ENCODE results near the gene HERC6.
"Not testable (repeated sequence)": the region's sequence is repeated elsewhere in the genome, so short reads cannot be mapped to it uniquely, and the experiment has no call there.

The HERC6 gene

GRCh38 chr4:88360791-88361190 lies 17.9 kb upstream of the HERC6 start:
- Histone ChIP-seq H3K4me3 (no peak overlapping the region), H3K27me3 (ENCODE audit: low read depth) (no peaks in the 10 kb centered on the region), H3K9me3 (peaks cover 3% of the 10 kb centered on the region; the same call in 1 of the 2 replicates), H3K36me3 (replicated peaks) (no peaks in the 10 kb centered on the region), H3K4me1 (peaks cover 7% of the 10 kb centered on the region)
- DNase-seq (ENCODE audit: low spot score in 2 of 2) = no peak
- in situ Hi-C loops (cut with MboI; ENCODE audit: low sequenced_read_pairs) = no loop called here

- H3K9me3 ChIP-seq; in situ Hi-C loops (cut with MboI; ENCODE audit: low sequenced_read_pairs); H3K4me1 ChIP-seq; H3K27me3 ChIP-seq (ENCODE audit: low read depth); H3K36me3 ChIP-seq (replicated peaks); H3K4me3 ChIP-seq; DNase-seq (ENCODE audit: low spot score in 2 of 2): not testable (repeated sequence)
Measured at GRCh38 chr4:88361217-88361773, 17.4 kb upstream of the HERC6 start.

- no peak for DNase-seq (ENCODE audit: low spot score in 2 of 2)
- in situ Hi-C loops (cut with MboI; ENCODE audit: low sequenced_read_pairs) = loop anchor here (5.0 kb wide), 1 partner anchor 151 kb away; no protein-coding TSS in a partner anchor
- peaks cover 3% of the 10 kb centered on the region; the same call in 1 of the 2 replicates for H3K9me3 ChIP-seq
- H3K36me3 ChIP-seq (replicated peaks) = no peaks in the 10 kb centered on the region
- H3K27me3 ChIP-seq (ENCODE audit: low read depth) = no peaks in the 10 kb centered on the region
- no peaks in the 10 kb centered on the region for H3K4me1 ChIP-seq
- no peak overlapping the region for H3K4me3 ChIP-seq
Measured at GRCh38 chr4:88366460-88366859, 12.2 kb upstream of the HERC6 start.

GRCh38 chr4:88367826-88368225 lies 10.8 kb upstream of the HERC6 start:
- Histone ChIP-seq H3K4me1 (no peaks in the 10 kb centered on the region), H3K36me3 (replicated peaks) (no peaks in the 10 kb centered on the region), H3K27me3 (ENCODE audit: low read depth) (no peaks in the 10 kb centered on the region), H3K9me3 (peaks cover 3% of the 10 kb centered on the region; the same call in 1 of the 2 replicates), H3K4me3 (no peak overlapping the region)
- DNase-seq (ENCODE audit: low spot score in 2 of 2) = no peak
- in situ Hi-C loops (cut with MboI; ENCODE audit: low sequenced_read_pairs) = loop anchor here (5.0 kb wide), 1 partner anchor 149 kb away; no protein-coding TSS in a partner anchor

GRCh38 chr4:88369180-88369812 lies 9.4 kb upstream of the HERC6 start:
- in situ Hi-C loops (cut with MboI; ENCODE audit: low sequenced_read_pairs) = loop anchor here (5.0 kb wide), 1 partner anchor 148 kb away; no protein-coding TSS in a partner anchor
- H3K9me3 ChIP-seq = not testable (repeated sequence)

GRCh38 chr4:88381123-88381522 lies 2.5 kb downstream of the HERC6 start:
- no peak for DNase-seq (ENCODE audit: low spot score in 2 of 2)
- in situ Hi-C loops (cut with MboI; ENCODE audit: low sequenced_read_pairs) = no loop called here
- Histone ChIP-seq H3K9me3 (no peaks in the 10 kb centered on the region), H3K4me1 (peaks cover 3% of the 10 kb centered on the region), H3K4me3 (no peak overlapping the region), H3K27me3 (ENCODE audit: low read depth) (no peaks in the 10 kb centered on the region), H3K36me3 (replicated peaks) (peaks cover 6% of the 10 kb centered on the region; the same call in 1 of the 2 replicates)

More at GRCh38 chr4:88369180-88369812, 9.4 kb upstream of the HERC6 start:
- H3K4me1 ChIP-seq; H3K4me3 ChIP-seq; H3K36me3 ChIP-seq (replicated peaks); H3K27me3 ChIP-seq (ENCODE audit: low read depth): not testable (repeated sequence)
- DNase-seq (ENCODE audit: low spot score in 2 of 2) = peak; percentile 45 to 77

- in situ Hi-C loops (cut with MboI; ENCODE audit: low sequenced_read_pairs) = no loop called here
- H3K27me3 ChIP-seq (ENCODE audit: low read depth) = no peaks in the 10 kb centered on the region
- no peak overlapping the region for H3K4me3 ChIP-seq
- peaks cover 8% of the 10 kb centered on the region; the same call in 1 of the 2 replicates for H3K36me3 ChIP-seq (replicated peaks)
- DNase-seq (ENCODE audit: low spot score in 2 of 2) = no peak
- no peaks in the 10 kb centered on the region for H3K9me3 ChIP-seq
- peaks cover 3% of the 10 kb centered on the region for H3K4me1 ChIP-seq
Measured at GRCh38 chr4:88382621-88383020, 4.0 kb downstream of the HERC6 start.

- no peaks in the 10 kb centered on the region for H3K27me3 ChIP-seq (ENCODE audit: low read depth)
Measured at GRCh38 chr4:88390128-88390527, 11.5 kb downstream of the HERC6 start.

GRCh38 chr4:88391703-88392102 lies 13.1 kb downstream of the HERC6 start:
- no peaks in the 10 kb centered on the region for H3K9me3 ChIP-seq
- H3K4me1 ChIP-seq = peaks cover 4% of the 10 kb centered on the region; the same call in 1 of the 2 replicates
- in situ Hi-C loops (cut with MboI; ENCODE audit: low sequenced_read_pairs) = no loop called here
- no peaks in the 10 kb centered on the region for H3K27me3 ChIP-seq (ENCODE audit: low read depth)
- DNase-seq (ENCODE audit: low spot score in 2 of 2) = no peak
- no peak overlapping the region for H3K4me3 ChIP-seq
- peaks cover 4% of the 10 kb centered on the region for H3K36me3 ChIP-seq (replicated peaks)

More at GRCh38 chr4:88390128-88390527, 11.5 kb downstream of the HERC6 start:
- in situ Hi-C loops (cut with MboI; ENCODE audit: low sequenced_read_pairs) = no loop called here
- Histone ChIP-seq H3K36me3 (replicated peaks) (peaks cover 11% of the 10 kb centered on the region), H3K9me3 (no peaks in the 10 kb centered on the region), H3K4me3 (no peak overlapping the region), H3K4me1 (peaks cover 4% of the 10 kb centered on the region; the same call in 1 of the 2 replicates)
- DNase-seq (ENCODE audit: low spot score in 2 of 2) = no peak

GRCh38 chr4:88396681-88397080 lies 18.0 kb downstream of the HERC6 start:
- H3K9me3 ChIP-seq = no peaks in the 10 kb centered on the region
- H3K4me3 ChIP-seq = no peak overlapping the region
- H3K36me3 ChIP-seq (replicated peaks) = peaks cover 8% of the 10 kb centered on the region
- DNase-seq (ENCODE audit: low spot score in 2 of 2) = no peak
- peaks cover 4% of the 10 kb centered on the region; the same call in 1 of the 2 replicates for H3K4me1 ChIP-seq
- H3K27me3 ChIP-seq (ENCODE audit: low read depth) = no peaks in the 10 kb centered on the region
- in situ Hi-C loops (cut with MboI; ENCODE audit: low sequenced_read_pairs) = no loop called here

- in situ Hi-C loops (cut with MboI; ENCODE audit: low sequenced_read_pairs) = no loop called here
- no peaks in the 10 kb centered on the region for H3K27me3 ChIP-seq (ENCODE audit: low read depth)
- H3K36me3 ChIP-seq (replicated peaks) = peaks cover 8% of the 10 kb centered on the region
- DNase-seq (ENCODE audit: low spot score in 2 of 2) = no peak
- H3K4me3 ChIP-seq = no peak overlapping the region
- no peaks in the 10 kb centered on the region for H3K4me1 ChIP-seq
- H3K9me3 ChIP-seq = no peaks in the 10 kb centered on the region
Measured at GRCh38 chr4:88398381-88398780, 19.7 kb downstream of the HERC6 start.

GRCh38 chr4:88409206-88409605 lies 30.6 kb downstream of the HERC6 start:
- Histone ChIP-seq H3K36me3 (replicated peaks) (0 out of 2 replicates have a peak, but pooled peaks cover 3% of the 10 kb centered on the region), H3K4me1 (no peaks in the 10 kb centered on the region), H3K4me3 (no peak overlapping the region), H3K9me3 (no peaks in the 10 kb centered on the region), H3K27me3 (ENCODE audit: low read depth) (no peaks in the 10 kb centered on the region)
- no peak for DNase-seq (ENCODE audit: low spot score in 2 of 2)
- in situ Hi-C loops (cut with MboI; ENCODE audit: low sequenced_read_pairs) = no loop called here

GRCh38 chr4:88409789-88410188 lies 31.1 kb downstream of the HERC6 start:
- DNase-seq (ENCODE audit: low spot score in 2 of 2) = no peak
- Histone ChIP-seq H3K36me3 (replicated peaks) (0 out of 2 replicates have a peak, but pooled peaks cover 3% of the 10 kb centered on the region), H3K4me3 (no peak overlapping the region), H3K4me1 (no peaks in the 10 kb centered on the region), H3K27me3 (ENCODE audit: low read depth) (no peaks in the 10 kb centered on the region), H3K9me3 (no peaks in the 10 kb centered on the region)
- in situ Hi-C loops (cut with MboI; ENCODE audit: low sequenced_read_pairs) = no loop called here

- no peak for DNase-seq (ENCODE audit: low spot score in 2 of 2)
- in situ Hi-C loops (cut with MboI; ENCODE audit: low sequenced_read_pairs) = no loop called here
- no peaks in the 10 kb centered on the region for H3K27me3 ChIP-seq (ENCODE audit: low read depth)
Measured at GRCh38 chr4:88411491-88412096, 32.9 kb downstream of the HERC6 start.

More at GRCh38 chr4:88411491-88412096, 32.9 kb downstream of the HERC6 start:
- Histone ChIP-seq H3K36me3 (replicated peaks) (0 out of 2 replicates have a peak, but pooled peaks cover 7% of the 10 kb centered on the region), H3K4me1 (no peaks in the 10 kb centered on the region), H3K4me3 (no peak overlapping the region), H3K9me3 (no peaks in the 10 kb centered on the region)

All from HAP-1 (cell line).